Measurements from ENCODE around the gene UBA1.

The UBA1 gene

GRCh38 chrX:47218920-47219815 lies 25.5 kb downstream of the UBA1 start:
- Histone ChIP-seq H3K4me2 (ENCODE audit: low read length) (peak overlapping the region; percentile 86), H3K36me3 (ENCODE audit: insufficient read depth, low read length) (peaks cover 39% of the 10 kb centered on the region), H3K4me1 (ENCODE audit: control insufficient read depth, insufficient read depth, low read length) (peaks cover 34% of the 10 kb centered on the region), H3K9ac (ENCODE audit: low read depth, low read length) (peak overlapping the region; percentile 97), H3K27me3 (ENCODE audit: control insufficient read depth, insufficient read depth, low read length) (no peaks in the 10 kb centered on the region), H3K4me3 (ENCODE audit: low read length) (peak overlapping the region; percentile 72), H3K9me3 (replicated peaks; ENCODE audit: low read length) (no peaks in the 10 kb centered on the region)

- Histone ChIP-seq H3K36me3 (ENCODE audit: insufficient read depth, low read length) (peaks cover 40% of the 10 kb centered on the region), H3K4me3 (ENCODE audit: low read length) (no peak overlapping the region), H3K27me3 (ENCODE audit: control insufficient read depth, insufficient read depth, low read length) (no peaks in the 10 kb centered on the region), H3K9me3 (replicated peaks; ENCODE audit: low read length) (no peaks in the 10 kb centered on the region), H3K4me2 (ENCODE audit: low read length) (no peak overlapping the region), H3K9ac (ENCODE audit: low read depth, low read length) (no peak overlapping the region), H3K4me1 (ENCODE audit: control insufficient read depth, insufficient read depth, low read length) (peaks cover 26% of the 10 kb centered on the region)
These were observed 28.1 kb downstream of the UBA1 start for GRCh38 chrX:47221756-47222155.

GRCh38 chrX:47222751-47223350 lies 29.2 kb downstream of the UBA1 start:
- Histone ChIP-seq H3K9me3 (replicated peaks; ENCODE audit: low read length) (no peaks in the 10 kb centered on the region), H3K4me2 (ENCODE audit: low read length) (no peak overlapping the region), H3K4me3 (ENCODE audit: low read length) (no peak overlapping the region), H3K4me1 (ENCODE audit: control insufficient read depth, insufficient read depth, low read length) (peaks cover 17% of the 10 kb centered on the region), H3K27me3 (ENCODE audit: control insufficient read depth, insufficient read depth, low read length) (no peaks in the 10 kb centered on the region), H3K36me3 (ENCODE audit: insufficient read depth, low read length) (peaks cover 47% of the 10 kb centered on the region), H3K9ac (ENCODE audit: low read depth, low read length) (no peak overlapping the region)

DNA sequence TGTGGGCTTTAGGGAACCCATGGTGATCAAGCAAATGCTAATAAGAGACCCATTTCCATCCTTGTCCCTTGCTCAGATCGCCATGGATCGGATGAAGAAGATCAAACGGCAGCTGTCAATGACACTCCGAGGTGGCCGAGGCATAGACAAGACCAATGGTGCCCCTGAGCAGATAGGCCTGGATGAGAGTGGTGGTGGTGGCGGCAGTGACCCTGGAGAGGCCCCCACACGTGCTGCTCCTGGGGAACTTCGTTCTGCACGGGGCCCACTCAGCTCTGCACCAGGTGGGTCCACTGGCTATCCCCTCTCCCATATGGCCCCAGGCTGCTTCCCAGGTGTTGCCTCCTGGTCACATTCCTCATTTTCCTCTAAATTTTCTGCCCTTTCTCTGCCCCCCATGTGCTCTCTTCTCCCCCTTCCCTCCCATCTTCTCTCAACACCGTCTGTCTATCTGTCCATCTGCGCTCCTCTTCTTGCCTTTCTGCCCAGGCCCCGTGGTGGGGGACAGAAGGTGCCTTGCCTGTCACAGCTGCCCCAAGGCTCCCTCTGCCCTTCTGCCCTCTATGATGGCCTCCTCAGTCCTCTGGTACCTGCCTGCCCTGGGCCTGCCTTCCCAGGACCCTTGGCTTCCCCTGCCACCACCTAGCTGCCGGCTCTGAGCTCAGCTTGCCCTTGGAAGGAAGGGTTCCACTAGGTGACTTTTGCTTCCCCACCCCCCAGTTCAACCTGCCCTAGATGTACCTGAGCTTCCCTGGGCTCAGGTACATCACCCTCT lies 30.0 kb downstream of the UBA1 start:
- Histone ChIP-seq H3K9me3 (replicated peaks; ENCODE audit: low read length) (no peaks in the 10 kb centered on the region), H3K4me3 (ENCODE audit: low read length) (no peak overlapping the region), H3K4me2 (ENCODE audit: low read length) (no peak overlapping the region), H3K27me3 (ENCODE audit: control insufficient read depth, insufficient read depth, low read length) (no peaks in the 10 kb centered on the region), H3K4me1 (ENCODE audit: control insufficient read depth, insufficient read depth, low read length) (peaks cover 17% of the 10 kb centered on the region), H3K9ac (ENCODE audit: low read depth, low read length) (no peak overlapping the region), H3K36me3 (ENCODE audit: insufficient read depth, low read length) (peaks cover 52% of the 10 kb centered on the region)

DNA sequence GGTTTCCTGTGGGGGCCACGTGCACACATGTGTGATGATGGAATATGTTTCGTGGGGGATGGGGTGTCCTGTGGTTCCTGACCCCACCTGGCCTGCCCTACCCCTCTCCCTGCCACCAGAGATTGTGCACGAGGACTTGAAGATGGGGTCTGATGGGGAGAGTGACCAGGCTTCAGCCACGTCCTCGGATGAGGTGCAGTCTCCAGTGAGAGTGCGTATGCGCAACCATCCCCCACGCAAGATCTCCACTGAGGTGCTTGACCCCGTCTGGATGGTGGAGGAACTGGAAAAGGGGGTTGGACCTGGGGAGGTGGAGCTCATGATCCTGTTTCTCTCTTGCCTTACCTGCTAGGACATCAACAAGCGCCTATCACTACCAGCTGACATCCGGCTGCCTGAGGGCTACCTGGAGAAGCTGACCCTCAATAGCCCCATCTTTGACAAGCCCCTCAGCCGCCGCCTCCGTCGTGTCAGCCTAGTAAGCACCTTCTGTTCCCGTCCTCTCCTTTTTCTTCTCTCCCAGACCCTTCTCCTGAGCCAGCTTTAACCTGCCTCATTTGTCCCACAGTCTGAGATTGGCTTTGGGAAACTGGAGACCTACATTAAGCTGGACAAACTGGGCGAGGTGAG lies 30.8 kb downstream of the UBA1 start:
- no peaks in the 10 kb centered on the region for H3K9me3 ChIP-seq (replicated peaks; ENCODE audit: low read length)
- H3K4me1 ChIP-seq (ENCODE audit: control insufficient read depth, insufficient read depth, low read length) = peaks cover 15% of the 10 kb centered on the region
- H3K4me2 ChIP-seq (ENCODE audit: low read length) = no peak overlapping the region
- H3K27me3 ChIP-seq (ENCODE audit: control insufficient read depth, insufficient read depth, low read length) = no peaks in the 10 kb centered on the region
- H3K9ac ChIP-seq (ENCODE audit: low read depth, low read length) = no peak overlapping the region
- peaks cover 55% of the 10 kb centered on the region for H3K36me3 ChIP-seq (ENCODE audit: insufficient read depth, low read length)
- H3K4me3 ChIP-seq (ENCODE audit: low read length) = no peak overlapping the region

DNA sequence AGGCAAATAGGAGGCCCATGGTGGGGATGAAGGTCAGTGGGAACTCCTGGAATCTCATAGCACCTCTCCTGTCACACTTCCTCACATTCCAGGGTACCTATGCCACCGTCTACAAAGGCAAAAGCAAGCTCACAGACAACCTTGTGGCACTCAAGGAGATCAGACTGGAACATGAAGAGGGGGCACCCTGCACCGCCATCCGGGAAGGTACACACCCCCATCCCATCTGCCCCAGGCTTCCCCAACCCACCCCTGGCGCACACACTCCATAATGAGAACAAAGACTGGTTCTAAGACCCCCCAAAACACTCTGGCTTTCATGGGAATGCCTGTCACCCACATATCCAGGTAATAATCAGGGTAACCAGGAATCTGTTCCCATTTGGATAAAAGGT lies 31.3 kb downstream of the UBA1 start:
- no peaks in the 10 kb centered on the region for H3K27me3 ChIP-seq (ENCODE audit: control insufficient read depth, insufficient read depth, low read length)
- H3K4me1 ChIP-seq (ENCODE audit: control insufficient read depth, insufficient read depth, low read length) = peaks cover 10% of the 10 kb centered on the region
- no peaks in the 10 kb centered on the region for H3K9me3 ChIP-seq (replicated peaks; ENCODE audit: low read length)
- H3K9ac ChIP-seq (ENCODE audit: low read depth, low read length) = no peak overlapping the region
- H3K4me2 ChIP-seq (ENCODE audit: low read length) = no peak overlapping the region
- no peak overlapping the region for H3K4me3 ChIP-seq (ENCODE audit: low read length)
- peaks cover 56% of the 10 kb centered on the region for H3K36me3 ChIP-seq (ENCODE audit: insufficient read depth, low read length)

- no peaks in the 10 kb centered on the region for H3K9me3 ChIP-seq (replicated peaks; ENCODE audit: low read length)
- peaks cover 64% of the 10 kb centered on the region for H3K36me3 ChIP-seq (ENCODE audit: insufficient read depth, low read length)
- H3K4me2 ChIP-seq (ENCODE audit: low read length) = no peak overlapping the region
- no peak overlapping the region for H3K4me3 ChIP-seq (ENCODE audit: low read length)
- H3K4me1 ChIP-seq (ENCODE audit: control insufficient read depth, insufficient read depth, low read length) = no peaks in the 10 kb centered on the region
- H3K9ac ChIP-seq (ENCODE audit: low read depth, low read length) = no peak overlapping the region
- no peaks in the 10 kb centered on the region for H3K27me3 ChIP-seq (ENCODE audit: control insufficient read depth, insufficient read depth, low read length)
These were observed 32.4 kb downstream of the UBA1 start for GRCh38 chrX:47226071-47226470.

DNA sequence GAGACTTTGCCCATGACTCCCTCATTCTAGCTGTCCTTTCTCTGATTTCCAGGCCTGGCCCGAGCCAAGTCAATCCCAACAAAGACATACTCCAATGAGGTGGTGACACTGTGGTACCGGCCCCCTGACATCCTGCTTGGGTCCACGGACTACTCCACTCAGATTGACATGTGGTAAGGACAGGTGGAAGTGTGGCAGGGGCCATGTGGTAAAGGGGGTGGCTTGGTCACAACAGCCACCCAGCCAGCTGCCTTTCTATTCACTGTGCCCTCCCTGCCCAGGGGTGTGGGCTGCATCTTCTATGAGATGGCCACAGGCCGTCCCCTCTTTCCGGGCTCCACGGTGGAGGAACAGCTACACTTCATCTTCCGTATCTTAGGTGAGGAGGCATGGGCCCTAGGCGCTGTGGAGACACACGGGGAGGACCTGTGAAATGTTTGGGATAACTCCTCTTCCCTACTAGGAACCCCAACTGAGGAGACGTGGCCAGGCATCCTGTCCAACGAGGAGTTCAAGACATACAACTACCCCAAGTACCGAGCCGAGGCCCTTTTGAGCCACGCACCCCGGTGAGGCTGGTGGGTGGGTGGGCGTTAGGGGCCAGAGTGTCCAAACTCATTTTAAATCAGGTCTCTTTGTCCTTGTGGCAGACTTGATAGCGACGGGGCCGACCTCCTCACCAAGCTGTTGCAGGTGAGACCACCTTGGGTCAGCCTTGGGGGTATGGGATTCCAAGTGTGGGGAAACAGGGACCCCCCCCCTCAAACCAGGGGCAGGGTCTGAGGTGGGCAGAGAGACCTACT lies 33.1 kb downstream of the UBA1 start:
- Histone ChIP-seq H3K4me3 (ENCODE audit: low read length) (no peak overlapping the region), H3K9me3 (replicated peaks; ENCODE audit: low read length) (no peaks in the 10 kb centered on the region), H3K36me3 (ENCODE audit: insufficient read depth, low read length) (peaks cover 64% of the 10 kb centered on the region), H3K4me2 (ENCODE audit: low read length) (no peak overlapping the region), H3K4me1 (ENCODE audit: control insufficient read depth, insufficient read depth, low read length) (no peaks in the 10 kb centered on the region), H3K27me3 (ENCODE audit: control insufficient read depth, insufficient read depth, low read length) (no peaks in the 10 kb centered on the region), H3K9ac (ENCODE audit: low read depth, low read length) (no peak overlapping the region)

GRCh38 chrX:47227334-47227583 lies 33.6 kb downstream of the UBA1 start:
- H3K36me3 ChIP-seq (ENCODE audit: insufficient read depth, low read length) = peaks cover 64% of the 10 kb centered on the region
- H3K27me3 ChIP-seq (ENCODE audit: control insufficient read depth, insufficient read depth, low read length) = no peaks in the 10 kb centered on the region
- no peak overlapping the region for H3K9ac ChIP-seq (ENCODE audit: low read depth, low read length)
- H3K9me3 ChIP-seq (replicated peaks; ENCODE audit: low read length) = no peaks in the 10 kb centered on the region
- H3K4me3 ChIP-seq (ENCODE audit: low read length) = no peak overlapping the region
- no peak overlapping the region for H3K4me2 ChIP-seq (ENCODE audit: low read length)
- peaks cover 2% of the 10 kb centered on the region for H3K4me1 ChIP-seq (ENCODE audit: control insufficient read depth, insufficient read depth, low read length)

- Histone ChIP-seq H3K4me1 (ENCODE audit: control insufficient read depth, insufficient read depth, low read length) (peaks cover 8% of the 10 kb centered on the region), H3K36me3 (ENCODE audit: insufficient read depth, low read length) (peaks cover 55% of the 10 kb centered on the region), H3K9ac (ENCODE audit: low read depth, low read length) (no peak overlapping the region), H3K4me2 (ENCODE audit: low read length) (no peak overlapping the region), H3K9me3 (replicated peaks; ENCODE audit: low read length) (no peaks in the 10 kb centered on the region), H3K4me3 (ENCODE audit: low read length) (no peak overlapping the region), H3K27me3 (ENCODE audit: control insufficient read depth, insufficient read depth, low read length) (no peaks in the 10 kb centered on the region)
These were observed 35.1 kb downstream of the UBA1 start for GRCh38 chrX:47228550-47229270.

Measured in skeletal muscle satellite cell (primary cell).